ENCODE data around the gene MRPS9. TPM values are rescaled to one million over a fixed set of nuclear protein-coding genes. Genes with fewer than 3 reads are reported as not detected.
A peak's percentile ranks its signal among the peaks of the same experiment; 100 is the strongest.

MRPS9 gene
- total RNA-seq, 1 donor from 2014 or later: 16.0 TPM

DNA sequence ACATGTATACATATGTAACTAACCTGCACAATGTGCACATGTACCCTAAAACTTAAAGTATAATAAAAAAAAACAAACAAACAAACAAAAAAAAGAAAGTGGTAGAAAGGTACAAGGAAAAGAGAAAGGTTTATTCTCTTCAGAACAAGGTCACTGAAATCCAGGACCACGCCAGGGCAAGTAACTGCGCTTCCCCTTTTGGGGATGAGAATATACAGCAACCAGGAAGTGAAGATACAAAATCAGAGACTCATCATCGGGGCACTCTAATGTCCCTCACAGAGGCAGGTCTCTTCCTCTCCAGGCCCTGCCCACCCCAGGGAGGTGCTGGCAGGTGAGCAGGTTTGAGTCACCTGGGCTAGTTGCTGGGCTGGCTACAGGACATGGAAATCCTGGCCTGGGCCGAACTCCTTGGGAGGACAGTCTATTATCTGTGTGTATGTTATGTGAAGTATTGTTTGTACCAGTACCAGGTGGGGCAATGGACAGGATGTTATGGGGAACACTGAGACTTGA, 103.3 kb downstream of the MRPS9 start:
- intact Hi-C loops (cut with DNase I): loop anchor here (5.0 kb wide), 1 partner anchor 1234 kb away; no protein-coding TSS in a partner anchor
- TF ChIP-seq POLR2AphosphoS5 (IDR thresholded peaks at IDR 0.05; ENCODE audit: insufficient read depth in 1 of 2, low read depth in 1 of 2) (no peak), POLR2A (IDR thresholded peaks at IDR 0.05) (no peak), CTCF (IDR thresholded peaks at IDR 0.05) (no peak)
- no peak overlapping the region for H3K4me3 ChIP-seq
- H3K27me3 ChIP-seq: no peaks in the 10 kb centered on the region
- H3K27ac ChIP-seq: no peak overlapping the region
- H3K4me1 ChIP-seq: peaks cover 17% of the 10 kb centered on the region
- no peak for DNase-seq (ENCODE audit: extremely low spot score in 2 of 2)
- H3K36me3 ChIP-seq: no peaks in the 10 kb centered on the region
- H3K9me3 ChIP-seq: no peaks in the 10 kb centered on the region

GRCh38 chr2:105142239-105142638, 104.4 kb downstream of the MRPS9 start:
- Histone ChIP-seq H3K4me3 (no peak overlapping the region), H3K27me3 (no peaks in the 10 kb centered on the region), H3K36me3 (no peaks in the 10 kb centered on the region), H3K9me3 (no peaks in the 10 kb centered on the region), H3K27ac (no peak overlapping the region), H3K4me1 (peaks cover 17% of the 10 kb centered on the region)
- intact Hi-C loops (cut with DNase I): loop anchor here (5.0 kb wide), 1 partner anchor 1235 kb away; no protein-coding TSS in a partner anchor
- TF ChIP-seq POLR2A (IDR thresholded peaks at IDR 0.05): no peak
- no peak for TF ChIP-seq POLR2AphosphoS5 (IDR thresholded peaks at IDR 0.05; ENCODE audit: insufficient read depth in 1 of 2, low read depth in 1 of 2)
- no peak for TF ChIP-seq CTCF (IDR thresholded peaks at IDR 0.05)
- DNase-seq (ENCODE audit: extremely low spot score in 2 of 2): no peak

DNA sequence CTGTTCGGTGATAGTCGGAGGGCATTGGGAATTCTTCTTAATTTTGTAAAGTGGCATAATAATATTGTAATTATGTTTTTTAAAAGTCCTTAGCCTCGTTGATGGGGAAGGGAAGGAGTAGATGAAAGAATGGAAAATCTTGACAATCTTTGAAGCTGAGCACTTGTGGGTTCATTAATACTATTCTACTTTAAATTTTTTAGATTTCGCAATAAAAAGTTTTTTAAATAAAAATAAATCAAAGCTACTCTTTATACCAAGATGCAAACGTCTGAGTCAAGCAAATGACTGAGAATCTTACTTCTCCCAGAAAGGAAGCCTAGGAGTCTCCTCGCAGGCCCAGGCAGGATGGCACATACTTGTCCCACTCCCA, 105.2 kb downstream of the MRPS9 start:
- H3K27me3 ChIP-seq: no peaks in the 10 kb centered on the region
- DNase-seq (ENCODE audit: extremely low spot score in 2 of 2): no peak
- H3K4me1 ChIP-seq: peaks cover 17% of the 10 kb centered on the region
- no peak for TF ChIP-seq CTCF (IDR thresholded peaks at IDR 0.05)
- TF ChIP-seq POLR2A (IDR thresholded peaks at IDR 0.05): no peak
- no peak for TF ChIP-seq POLR2AphosphoS5 (IDR thresholded peaks at IDR 0.05; ENCODE audit: insufficient read depth in 1 of 2, low read depth in 1 of 2)
- no peaks in the 10 kb centered on the region for H3K36me3 ChIP-seq
- intact Hi-C loops (cut with DNase I): loop anchor here (5.0 kb wide), 1 partner anchor 1236 kb away; no protein-coding TSS in a partner anchor
- H3K27ac ChIP-seq: no peak overlapping the region
- no peaks in the 10 kb centered on the region for H3K9me3 ChIP-seq
- H3K4me3 ChIP-seq: peak overlapping the region; percentile 47 to 52

GRCh38 chr2:105143467-105144151, 105.7 kb downstream of the MRPS9 start:
- H3K27ac ChIP-seq: no peak overlapping the region
- no peaks in the 10 kb centered on the region for H3K27me3 ChIP-seq
- DNase-seq (ENCODE audit: extremely low spot score in 2 of 2): no peak
- no peaks in the 10 kb centered on the region for H3K36me3 ChIP-seq
- TF ChIP-seq POLR2A (IDR thresholded peaks at IDR 0.05): no peak
- no peak for TF ChIP-seq CTCF (IDR thresholded peaks at IDR 0.05)
- no peak for TF ChIP-seq POLR2AphosphoS5 (IDR thresholded peaks at IDR 0.05; ENCODE audit: insufficient read depth in 1 of 2, low read depth in 1 of 2)
- H3K9me3 ChIP-seq: no peaks in the 10 kb centered on the region
- peaks cover 17% of the 10 kb centered on the region for H3K4me1 ChIP-seq
- H3K4me3 ChIP-seq: peak overlapping the region; percentile 47 to 52
- intact Hi-C loops (cut with DNase I): loop anchor here (5.0 kb wide), 1 partner anchor 1236 kb away; no protein-coding TSS in a partner anchor

Measured in vagina (tissue), 2 donors.